GM12873 (cell line): Measurements from ENCODE around the gene TOMM6.

Source experiments
- TF ChIP-seq, protein P1 (sequence below): IDR thresholded peaks from 2 replicates; pipeline ENCODE4 v1.5.1; 2012; ENCODE audit warnings: low read depth, mild to moderate bottlenecking, moderate library complexity, low read length, control low read depth; ENCODE audit not compliant: insufficient read depth; ENCODE audit errors: missing control alignments

The TOMM6 gene

DNA sequence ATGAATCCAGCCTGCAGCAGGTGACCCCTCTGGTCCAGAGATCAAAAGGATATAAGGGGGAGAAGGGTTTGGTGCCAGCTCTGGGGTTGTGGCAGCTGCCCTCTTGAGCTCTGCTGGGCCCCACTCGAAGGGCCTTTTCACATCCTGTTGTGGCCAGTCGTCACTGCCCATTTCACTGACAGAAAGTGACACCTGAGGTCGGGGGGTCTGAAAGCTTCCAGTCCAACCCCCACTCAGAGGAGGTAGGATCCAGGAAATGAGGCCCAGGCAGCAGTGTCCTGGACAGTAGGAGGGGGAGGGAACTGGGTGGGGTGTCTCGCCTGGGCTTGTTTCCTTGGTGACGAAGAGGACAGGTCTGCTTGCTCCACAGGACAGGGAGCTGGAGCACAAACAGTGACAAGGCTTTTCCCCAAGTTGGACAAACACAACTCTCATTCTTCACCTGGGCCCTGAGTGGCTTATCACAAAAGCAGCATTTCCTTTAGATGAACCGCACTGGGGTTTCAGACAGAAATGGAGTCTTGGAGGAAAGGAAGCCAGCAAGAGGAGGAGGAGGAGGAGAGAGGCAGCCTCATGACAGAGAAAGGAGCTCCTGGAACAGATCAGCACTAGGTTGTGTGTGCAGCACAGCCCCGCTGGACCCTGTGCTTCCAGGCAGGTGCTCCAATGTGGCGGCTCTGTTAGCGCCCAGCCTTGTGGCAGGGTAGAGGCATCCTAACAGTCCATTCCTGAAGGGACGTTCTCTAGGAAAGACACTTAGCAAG is 18.8 kb upstream of the TOMM6 start:
- TF ChIP-seq, protein P1, sequence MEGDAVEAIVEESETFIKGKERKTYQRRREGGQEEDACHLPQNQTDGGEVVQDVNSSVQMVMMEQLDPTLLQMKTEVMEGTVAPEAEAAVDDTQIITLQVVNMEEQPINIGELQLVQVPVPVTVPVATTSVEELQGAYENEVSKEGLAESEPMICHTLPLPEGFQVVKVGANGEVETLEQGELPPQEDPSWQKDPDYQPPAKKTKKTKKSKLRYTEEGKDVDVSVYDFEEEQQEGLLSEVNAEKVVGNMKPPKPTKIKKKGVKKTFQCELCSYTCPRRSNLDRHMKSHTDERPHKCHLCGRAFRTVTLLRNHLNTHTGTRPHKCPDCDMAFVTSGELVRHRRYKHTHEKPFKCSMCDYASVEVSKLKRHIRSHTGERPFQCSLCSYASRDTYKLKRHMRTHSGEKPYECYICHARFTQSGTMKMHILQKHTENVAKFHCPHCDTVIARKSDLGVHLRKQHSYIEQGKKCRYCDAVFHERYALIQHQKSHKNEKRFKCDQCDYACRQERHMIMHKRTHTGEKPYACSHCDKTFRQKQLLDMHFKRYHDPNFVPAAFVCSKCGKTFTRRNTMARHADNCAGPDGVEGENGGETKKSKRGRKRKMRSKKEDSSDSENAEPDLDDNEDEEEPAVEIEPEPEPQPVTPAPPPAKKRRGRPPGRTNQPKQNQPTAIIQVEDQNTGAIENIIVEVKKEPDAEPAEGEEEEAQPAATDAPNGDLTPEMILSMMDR: no peak

DNA sequence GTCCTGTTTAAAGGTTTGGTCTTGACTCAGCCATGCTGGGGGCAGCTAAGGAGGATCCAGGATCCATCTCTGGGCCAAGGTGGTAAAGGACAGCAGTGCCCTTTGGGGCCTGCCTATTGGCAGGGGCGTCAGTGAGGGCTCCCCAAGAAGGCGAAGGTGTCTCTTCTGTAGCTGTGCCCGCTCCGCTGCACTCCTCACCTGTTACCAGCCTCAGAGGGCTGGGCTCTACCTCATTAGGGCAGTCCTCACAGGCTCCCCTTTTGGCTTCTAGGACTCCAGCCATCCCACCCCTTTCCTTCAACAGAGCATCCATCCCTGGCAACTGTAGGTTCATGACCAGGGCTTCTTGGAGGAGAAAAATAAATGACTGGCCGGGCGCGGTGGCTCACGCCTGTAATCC is 18.1 kb upstream of the TOMM6 start:
- TF ChIP-seq, protein P1: no peak

DNA sequence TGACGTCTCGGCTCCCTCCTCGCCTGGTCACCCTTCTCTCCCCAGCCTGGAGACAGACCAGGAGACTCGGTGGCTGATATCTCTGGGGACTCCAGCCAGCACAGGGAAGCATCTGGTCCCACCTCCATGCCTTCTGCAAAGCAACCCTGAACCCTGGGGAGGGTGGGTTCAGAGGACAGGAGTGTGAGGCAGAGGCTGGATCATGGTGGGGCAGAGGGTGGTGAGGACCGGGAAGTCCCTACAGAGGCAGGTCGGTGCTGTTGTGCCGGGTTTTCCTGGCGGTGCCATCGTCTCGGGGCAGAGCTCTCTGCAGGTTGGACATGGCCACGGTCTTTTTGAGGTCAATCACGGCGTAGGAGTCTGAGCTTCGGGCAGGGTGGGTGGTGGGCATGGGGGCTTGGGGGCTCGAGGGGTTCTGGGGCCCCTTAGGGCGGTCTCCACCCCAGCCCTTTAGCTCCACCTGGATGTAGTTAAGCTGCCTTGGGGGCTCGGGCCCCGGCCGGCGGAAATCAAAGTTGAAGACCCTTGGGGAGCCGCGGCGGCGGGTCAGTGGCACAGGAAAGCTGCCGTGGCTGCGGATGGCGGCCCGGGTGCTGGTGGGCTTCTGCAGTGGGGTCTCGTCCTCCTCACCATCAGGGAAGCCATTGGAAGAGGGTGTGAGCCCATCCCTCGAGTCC is 17.0 kb upstream of the TOMM6 start:
- TF ChIP-seq, protein P1: no peak

DNA sequence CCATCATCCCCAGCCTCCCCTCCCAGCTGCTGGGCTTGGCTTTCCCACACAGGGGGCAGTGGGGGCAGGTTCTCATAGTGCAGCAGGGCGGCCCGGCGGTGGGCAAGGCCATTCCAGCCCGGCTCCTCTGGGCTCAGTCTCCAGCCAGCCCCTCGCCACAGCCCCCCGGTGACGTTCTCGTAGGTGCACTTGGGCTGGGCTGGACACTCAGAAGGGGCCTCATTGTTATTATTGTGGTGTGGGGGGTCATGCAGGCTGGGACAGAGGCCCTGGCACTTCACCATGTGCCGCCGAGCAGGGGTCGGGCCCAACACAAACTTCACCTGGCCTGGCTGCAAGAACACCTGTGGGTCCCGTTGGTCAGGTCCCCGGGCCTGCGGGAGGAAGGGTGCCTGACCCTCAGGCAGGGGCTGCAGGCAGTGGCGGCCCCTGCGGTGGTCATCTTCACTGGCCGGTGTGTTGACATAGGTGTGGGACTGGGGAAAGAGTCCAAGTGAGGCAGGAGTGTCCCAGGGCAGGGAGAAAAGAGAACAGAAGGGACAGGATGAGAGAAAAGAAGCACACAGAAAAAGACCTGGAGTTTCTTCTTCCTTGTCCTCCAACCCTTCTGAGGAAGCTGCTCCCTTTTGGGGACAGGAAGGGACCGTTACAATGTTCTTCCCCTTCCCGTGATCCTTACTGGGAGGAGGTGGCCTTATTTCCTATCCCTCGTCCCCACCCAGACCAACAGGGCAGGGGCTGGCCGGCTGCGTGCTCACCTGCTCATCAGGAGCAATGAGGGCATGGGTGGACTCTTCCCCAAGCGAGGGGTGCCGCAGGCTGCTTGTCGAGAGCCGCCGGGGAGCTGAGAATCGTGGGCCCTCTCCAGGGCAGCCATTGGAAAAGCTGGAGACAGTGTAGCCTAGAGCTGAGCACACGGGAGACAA is 16.2 kb upstream of the TOMM6 start:
- TF ChIP-seq, protein P1: no peak

DNA sequence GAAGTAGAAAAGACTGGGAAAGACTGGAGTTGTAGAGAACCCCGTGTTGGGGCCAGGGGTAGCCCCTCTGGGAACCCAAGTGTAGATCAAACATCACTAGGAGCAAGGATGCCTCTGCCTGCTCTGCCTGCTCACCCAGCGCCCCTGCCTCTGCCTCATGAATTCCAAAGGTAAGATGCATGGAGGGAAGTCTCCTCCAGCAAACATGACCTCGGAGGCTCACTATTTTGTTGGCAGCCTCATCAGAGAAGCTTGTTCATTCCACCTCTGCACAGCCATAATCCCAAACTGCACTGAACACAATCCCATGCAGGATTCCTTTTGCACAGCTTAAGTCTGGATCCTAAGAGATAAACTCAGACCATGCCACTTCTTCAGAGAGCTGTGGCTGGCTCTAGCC is 12.7 kb upstream of the TOMM6 start:
- TF ChIP-seq, protein P1: no peak

DNA sequence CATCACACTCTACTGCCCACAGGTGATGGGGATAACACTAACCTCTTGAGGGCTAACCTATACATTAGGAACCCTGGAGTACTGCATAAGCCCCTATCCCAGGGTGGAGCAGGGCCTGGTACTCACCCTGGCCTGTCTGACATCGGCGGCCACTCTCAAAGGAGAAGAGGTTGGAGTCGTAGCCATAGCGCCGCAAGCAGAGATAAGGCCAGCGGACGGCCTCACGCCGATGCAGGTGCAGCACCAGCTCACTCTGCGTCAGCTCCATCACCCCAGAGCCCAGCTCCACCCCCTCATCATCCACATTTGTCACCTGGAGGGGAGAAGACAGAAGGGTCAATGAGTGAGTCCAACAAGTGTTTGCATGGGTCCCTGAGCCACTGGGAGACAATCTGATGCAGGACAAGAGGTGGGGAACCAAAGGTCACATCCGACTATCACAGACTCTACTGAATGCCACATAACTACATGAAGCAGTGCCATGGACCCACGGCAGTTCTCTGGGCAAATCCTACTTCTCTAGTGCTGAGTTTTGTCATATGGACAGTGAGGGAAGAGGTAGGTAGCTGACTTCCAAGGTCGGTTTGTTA is 12.1 kb upstream of the TOMM6 start:
- TF ChIP-seq, protein P1: no peak
